Activated CD8-positive, alpha-beta T cell treated with anti-CD3 and anti-CD28 coated beads for 36 hours (primary cell): ENCODE data around the gene CLIC6. TPM values are rescaled to one million over a fixed set of nuclear protein-coding genes. Genes with fewer than 3 reads are reported as not detected.

Experiments
- ATAC-seq: fragments of 200-7000 bp; cut with Tn5 transposase; one replicate; pipeline ENCODE4 v1.10.0; 2021; ENCODE audit warnings: mild to moderate bottlenecking, moderate library complexity
- CTCF ChIA-PET: fragments of 350-600 bp; sonication (Branson Sonifier 250); formaldehyde crosslinking; loops from one replicate; lab custom pipeline; 2021; ENCODE audit warnings: antibody characterized with exemption; lab: Charles Lee
- POLR2A ChIA-PET: fragments of 350-600 bp; sonication (Branson Sonifier 250); formaldehyde crosslinking; loops from one replicate; lab custom pipeline; 2021; ENCODE audit warnings: antibody characterized with exemption; lab: Charles Lee
- DNase-seq: peaks from one replicate; pipeline ENCODE4 v3.0.0-alpha.2; 2020
- H3K27ac Mint-ChIP-seq: one replicate; pipeline ENCODE4 v1.8.0; 2021; ENCODE audit warnings: mild to moderate bottlenecking, mixed read lengths
- H3K27me3 Mint-ChIP-seq: one replicate; pipeline ENCODE4 v1.8.0; 2021; ENCODE audit warnings: mixed read lengths
- H3K36me3 Mint-ChIP-seq: one replicate; pipeline ENCODE4 v1.8.0; 2021; ENCODE audit warnings: low read depth, mixed read lengths
- H3K4me1 Mint-ChIP-seq: one replicate; pipeline ENCODE4 v1.8.0; 2021; ENCODE audit warnings: low read depth, mixed read lengths
- H3K4me3 Mint-ChIP-seq: one replicate; pipeline ENCODE4 v1.8.0; 2021; ENCODE audit warnings: mild to moderate bottlenecking, moderate library complexity, mixed read lengths
- H3K9me3 Mint-ChIP-seq: one replicate; pipeline ENCODE4 v1.8.0; 2021; ENCODE audit warnings: mixed read lengths
- intact Hi-C: fragments of 100-400 bp; cut with micrococcal nuclease; formaldehyde crosslinking; loops from one replicate; pipeline ENCODE4 v1.10.0; 2022
- total RNA-seq, 2 experiments: library from RNA; stranded (reverse); gene quantifications; one replicate each; pipeline ENCODE4 v1.2.3, GENCODE V29; 2021
- TF ChIP-seq, protein P1 (sequence below): fragments of 200-600 bp; IDR thresholded peaks from one replicate; pipeline ENCODE4 v1.8.0; 2022; ENCODE audit warnings: antibody characterized with exemption, mild to moderate bottlenecking

Gene CLIC6
- total RNA-seq, 2 experiments from 2014 or later, result 0.54 to 0.58 TPM

GRCh38 chr21:34625030-34625593 lies 43.7 kb upstream of the CLIC6 start:
- DNase-seq (no peak), ATAC-seq (no peak)
- POLR2A ChIA-PET, result interaction anchor here (1.2 kb wide), 1 partner anchor 14 kb away, joined by 4 read pairs; no protein-coding TSS in a partner anchor
- intact Hi-C loops, result no loop called here
- H3K4me1 Mint-ChIP-seq, result no peaks in the 10 kb centered on the region
- no peak overlapping the region for H3K27ac Mint-ChIP-seq
- no peak overlapping the region for H3K4me3 Mint-ChIP-seq
- no peaks in the 10 kb centered on the region for H3K36me3 Mint-ChIP-seq
- TF ChIP-seq, protein P1, sequence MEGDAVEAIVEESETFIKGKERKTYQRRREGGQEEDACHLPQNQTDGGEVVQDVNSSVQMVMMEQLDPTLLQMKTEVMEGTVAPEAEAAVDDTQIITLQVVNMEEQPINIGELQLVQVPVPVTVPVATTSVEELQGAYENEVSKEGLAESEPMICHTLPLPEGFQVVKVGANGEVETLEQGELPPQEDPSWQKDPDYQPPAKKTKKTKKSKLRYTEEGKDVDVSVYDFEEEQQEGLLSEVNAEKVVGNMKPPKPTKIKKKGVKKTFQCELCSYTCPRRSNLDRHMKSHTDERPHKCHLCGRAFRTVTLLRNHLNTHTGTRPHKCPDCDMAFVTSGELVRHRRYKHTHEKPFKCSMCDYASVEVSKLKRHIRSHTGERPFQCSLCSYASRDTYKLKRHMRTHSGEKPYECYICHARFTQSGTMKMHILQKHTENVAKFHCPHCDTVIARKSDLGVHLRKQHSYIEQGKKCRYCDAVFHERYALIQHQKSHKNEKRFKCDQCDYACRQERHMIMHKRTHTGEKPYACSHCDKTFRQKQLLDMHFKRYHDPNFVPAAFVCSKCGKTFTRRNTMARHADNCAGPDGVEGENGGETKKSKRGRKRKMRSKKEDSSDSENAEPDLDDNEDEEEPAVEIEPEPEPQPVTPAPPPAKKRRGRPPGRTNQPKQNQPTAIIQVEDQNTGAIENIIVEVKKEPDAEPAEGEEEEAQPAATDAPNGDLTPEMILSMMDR, result no peak
- no peaks in the 10 kb centered on the region for H3K9me3 Mint-ChIP-seq
- peaks cover 5% of the 10 kb centered on the region for H3K27me3 Mint-ChIP-seq
- CTCF ChIA-PET, result interaction anchor here (0.6 to 1.8 kb wide), 7 partner anchors 12 to 263 kb away, joined by 3 to 5 read pairs (median 3); partner anchors contain the start of gene KCNE2

GRCh38 chr21:34626131-34626530 lies 42.7 kb upstream of the CLIC6 start:
- H3K4me1 Mint-ChIP-seq, result no peaks in the 10 kb centered on the region
- POLR2A ChIA-PET, result interaction anchor here (1.2 kb wide), 1 partner anchor 15 kb away, joined by 4 read pairs; no protein-coding TSS in a partner anchor

GRCh38 chr21:34630536-34631143 lies 38.2 kb upstream of the CLIC6 start:
- peak; percentile 33 for DNase-seq
- Mint-ChIP-seq H3K9me3 (no peaks in the 10 kb centered on the region), H3K27ac (no peak overlapping the region), H3K4me3 (no peak overlapping the region), H3K4me1 (no peaks in the 10 kb centered on the region), H3K36me3 (no peaks in the 10 kb centered on the region), H3K27me3 (no peaks in the 10 kb centered on the region)
- intact Hi-C loops, result no loop called here
- peak; percentile 56 for ATAC-seq
- TF ChIP-seq, protein P1, result peak; percentile 93
- ChIA-PET POLR2A (interaction anchor here (1.0 kb wide), 1 partner anchor 60 kb away, joined by 5 read pairs; no protein-coding TSS in a partner anchor), CTCF (interaction anchor here (0.6 to 3.8 kb wide), 24 partner anchors 9 to 283 kb away, joined by 3 to 27 read pairs (median 4); partner anchors contain the start of gene RCAN1)

More at GRCh38 chr21:34626131-34626530, 42.7 kb upstream of the CLIC6 start:
- TF ChIP-seq, protein P1, result no peak
- no peaks in the 10 kb centered on the region for H3K36me3 Mint-ChIP-seq
- ATAC-seq, result no peak
- intact Hi-C loops, result no loop called here
- H3K27me3 Mint-ChIP-seq, result peaks cover 5% of the 10 kb centered on the region
- H3K4me3 Mint-ChIP-seq, result no peak overlapping the region
- CTCF ChIA-PET, result interaction anchor here (0.6 to 1.5 kb wide), 5 partner anchors 14 to 263 kb away, joined by 3 read pairs; partner anchors contain the start of gene KCNE2
- H3K27ac Mint-ChIP-seq, result no peak overlapping the region
- H3K9me3 Mint-ChIP-seq, result no peaks in the 10 kb centered on the region
- DNase-seq, result no peak

- no peaks in the 10 kb centered on the region for H3K36me3 Mint-ChIP-seq
- CTCF ChIA-PET, result interaction anchor here (0.9 to 3.8 kb wide), 10 partner anchors 10 to 270 kb away, joined by 3 to 27 read pairs (median 9); no protein-coding TSS in a partner anchor
- POLR2A ChIA-PET, result no interaction called here
- H3K27ac Mint-ChIP-seq, result no peak overlapping the region
- H3K9me3 Mint-ChIP-seq, result no peaks in the 10 kb centered on the region
- DNase-seq, result no peak
- H3K27me3 Mint-ChIP-seq, result no peaks in the 10 kb centered on the region
- H3K4me1 Mint-ChIP-seq, result no peaks in the 10 kb centered on the region
- no peak for ATAC-seq
- no peak overlapping the region for H3K4me3 Mint-ChIP-seq
- TF ChIP-seq, protein P1, result no peak
- intact Hi-C loops, result no loop called here
Observed at GRCh38 chr21:34632498-34632897, 36.3 kb upstream of the CLIC6 start.

GRCh38 chr21:34635307-34635706 lies 33.5 kb upstream of the CLIC6 start:
- peaks cover 11% of the 10 kb centered on the region for H3K4me1 Mint-ChIP-seq
- CTCF ChIA-PET, result interaction anchor here (1.5 kb wide), 1 partner anchor 271 kb away, joined by 3 read pairs; the partner anchor contains the start of gene KCNE2
- no peaks in the 10 kb centered on the region for H3K36me3 Mint-ChIP-seq
- DNase-seq (peak; percentile 35), ATAC-seq (no peak)
- H3K27me3 Mint-ChIP-seq, result no peaks in the 10 kb centered on the region
- intact Hi-C loops, result no loop called here
- H3K9me3 Mint-ChIP-seq, result no peaks in the 10 kb centered on the region
- TF ChIP-seq, protein P1, result peak; percentile 63
- H3K27ac Mint-ChIP-seq, result no peak overlapping the region
- POLR2A ChIA-PET, result no interaction called here
- H3K4me3 Mint-ChIP-seq, result no peak overlapping the region
